Mononuclear cell (primary cell): Measurements from ENCODE around the gene MAGEB5. TPM values are rescaled to one million over a fixed set of nuclear protein-coding genes. Genes with fewer than 3 reads are reported as not detected.
"Not testable (repeated sequence)": the region's sequence is repeated elsewhere in the genome, so short reads cannot be mapped to it uniquely, and the experiment has no call there.

Experiments
- H3K27me3 ChIP-seq: 2 replicates; pipeline ENCODE4 v1.6.0; 2011; ENCODE audit warnings: low read length, control low read depth; ENCODE audit not compliant: insufficient read depth
- H3K4me1 ChIP-seq: 2 replicates; pipeline ENCODE4 v1.5.1; 2011; ENCODE audit warnings: mild to moderate bottlenecking, low read length, control low read depth; ENCODE audit not compliant: insufficient read depth
- H3K4me3 ChIP-seq: 2 replicates; pipeline ENCODE4 v1.5.1; 2011; ENCODE audit warnings: mild to moderate bottlenecking, low read length, moderate library complexity
- H3K9me3 ChIP-seq: 2 replicates; pipeline ENCODE4 v1.5.1; 2011; ENCODE audit warnings: low read depth, mild to moderate bottlenecking, control low read depth, low read length
- total RNA-seq: library from RNA; depleted of rRNA; stranded (reverse); fragments of >200 nt; gene quantifications from one replicate; pipeline ENCODE4 v1.2.3, GENCODE V29; 2012

Gene MAGEB5, protein sequence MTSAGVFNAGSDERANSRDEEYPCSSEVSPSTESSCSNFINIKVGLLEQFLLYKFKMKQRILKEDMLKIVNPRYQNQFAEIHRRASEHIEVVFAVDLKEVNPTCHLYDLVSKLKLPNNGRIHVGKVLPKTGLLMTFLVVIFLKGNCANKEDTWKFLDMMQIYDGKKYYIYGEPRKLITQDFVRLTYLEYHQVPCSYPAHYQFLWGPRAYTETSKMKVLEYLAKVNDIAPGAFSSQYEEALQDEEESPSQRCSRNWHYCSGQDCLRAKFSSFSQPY
- total RNA-seq = 0.21 TPM

DNA sequence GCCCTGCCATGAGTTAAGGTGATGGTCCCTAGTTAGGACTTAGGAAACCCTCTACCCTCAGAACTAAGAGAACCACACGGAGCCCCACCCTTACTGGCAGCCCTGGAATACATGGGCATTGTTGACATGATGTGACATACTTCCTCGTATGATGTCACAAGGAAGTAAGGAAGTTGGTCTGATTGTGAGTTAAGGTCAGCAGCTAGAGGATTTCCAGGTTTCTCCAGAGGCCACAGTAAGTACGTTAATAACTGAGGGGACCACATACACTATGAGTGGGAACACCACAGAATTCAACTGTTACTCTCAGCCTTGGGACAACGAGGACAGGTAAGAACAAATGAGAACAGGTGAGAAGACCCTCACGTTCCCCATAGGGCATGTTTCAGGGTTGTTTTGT, at the start of gene MAGEB5:
MAGEB5 (plus strand) TSS at position 301 of the 400 bp plus-strand sequence. CDS start 1,133 bp downstream, outside the sequence.
- Histone ChIP-seq H3K4me1 (no peaks in the 10 kb centered on the region), H3K9me3 (no peaks in the 10 kb centered on the region), H3K27me3 (no peaks in the 10 kb centered on the region), H3K4me3 (no peak within 1 kb of the TSS)

GRCh38 chrX:26192204-26192603, 23.8 kb upstream of the MAGEB5 start, which contains the start of gene MAGEB6:
MAGEB6 (plus strand) TSS chrX:26192440; CDS start chrX:26193847, 1,407 bp downstream.
- Histone ChIP-seq H3K27me3 (no peaks in the 10 kb centered on the region), H3K9me3 (no peaks in the 10 kb centered on the region), H3K4me1 (no peaks in the 10 kb centered on the region), H3K4me3 (no peak within 1 kb of the TSS)

GRCh38 chrX:26203561-26203960, 12.4 kb upstream of the MAGEB5 start:
- H3K9me3 ChIP-seq = no peaks in the 10 kb centered on the region
- no peaks in the 10 kb centered on the region for H3K4me1 ChIP-seq
- H3K27me3 ChIP-seq = no peaks in the 10 kb centered on the region
- H3K4me3 ChIP-seq = no peak overlapping the region

DNA sequence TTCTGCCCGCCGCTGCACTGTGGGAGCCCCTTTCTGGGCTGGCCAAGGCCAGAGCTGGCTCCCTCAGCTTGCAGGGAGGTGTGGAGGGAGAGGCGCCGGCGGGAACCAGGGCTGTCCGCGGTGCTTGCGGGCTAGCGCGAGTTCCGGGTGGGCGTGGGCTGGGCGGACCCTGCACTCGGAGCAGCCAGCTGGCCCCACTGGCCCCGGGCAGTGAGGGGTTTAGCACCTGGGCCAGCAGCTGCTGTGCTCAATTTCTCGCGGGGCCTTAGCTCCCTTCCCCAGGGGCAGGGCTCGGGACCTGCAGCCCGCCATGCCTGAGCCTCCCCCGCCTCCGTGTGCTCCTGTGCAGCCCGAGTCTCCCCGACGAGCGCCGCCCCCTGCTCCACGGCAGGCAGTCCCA, 11.3 kb upstream of the MAGEB5 start:
- H3K4me3 ChIP-seq, H3K27me3 ChIP-seq, H3K9me3 ChIP-seq, H3K4me1 ChIP-seq: not testable (repeated sequence)

DNA sequence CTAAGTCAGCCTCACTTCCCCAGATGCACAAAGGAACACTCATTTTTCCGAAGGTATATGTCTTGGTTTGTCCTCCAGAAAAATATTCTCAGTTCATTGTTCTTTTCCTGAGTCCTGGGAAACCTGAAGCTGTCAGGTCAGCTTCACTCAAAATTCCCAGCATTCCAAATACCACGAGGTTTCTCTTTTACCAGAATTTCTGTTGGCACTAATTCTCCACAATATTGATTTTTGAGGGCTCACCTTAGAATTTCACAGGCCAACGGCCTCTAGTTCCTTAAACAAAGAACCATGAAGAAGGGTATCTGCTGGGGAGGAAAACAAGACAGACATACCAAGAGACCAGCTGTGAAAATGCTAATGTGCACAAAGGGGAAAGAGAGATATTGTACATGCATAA, 8.0 kb upstream of the MAGEB5 start:
- Histone ChIP-seq H3K27me3 (no peaks in the 10 kb centered on the region), H3K4me1 (no peaks in the 10 kb centered on the region), H3K4me3 (no peak overlapping the region), H3K9me3 (no peaks in the 10 kb centered on the region)

DNA sequence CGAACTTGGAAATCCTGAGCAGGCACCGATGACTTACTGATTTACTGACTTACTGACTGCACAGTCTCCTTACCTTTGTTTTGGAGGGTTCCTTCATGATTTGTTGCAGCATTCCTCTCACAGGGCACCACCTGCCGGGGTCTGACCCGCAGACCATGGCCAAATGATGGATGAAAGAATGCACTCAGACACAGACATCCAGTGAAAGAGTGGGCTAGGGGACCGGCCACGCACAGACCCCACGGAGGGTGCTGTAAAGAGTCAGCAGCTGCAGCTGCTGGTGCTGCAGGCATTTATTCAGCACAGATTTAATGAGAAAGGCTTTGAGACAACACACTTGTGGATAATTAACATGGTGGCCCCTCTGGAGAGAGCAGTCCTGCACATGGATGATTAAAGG, 3.4 kb downstream of the MAGEB5 start:
- H3K9me3 ChIP-seq = no peaks in the 10 kb centered on the region
- no peak overlapping the region for H3K4me3 ChIP-seq
- H3K4me1 ChIP-seq = no peaks in the 10 kb centered on the region
- no peaks in the 10 kb centered on the region for H3K27me3 ChIP-seq

DNA sequence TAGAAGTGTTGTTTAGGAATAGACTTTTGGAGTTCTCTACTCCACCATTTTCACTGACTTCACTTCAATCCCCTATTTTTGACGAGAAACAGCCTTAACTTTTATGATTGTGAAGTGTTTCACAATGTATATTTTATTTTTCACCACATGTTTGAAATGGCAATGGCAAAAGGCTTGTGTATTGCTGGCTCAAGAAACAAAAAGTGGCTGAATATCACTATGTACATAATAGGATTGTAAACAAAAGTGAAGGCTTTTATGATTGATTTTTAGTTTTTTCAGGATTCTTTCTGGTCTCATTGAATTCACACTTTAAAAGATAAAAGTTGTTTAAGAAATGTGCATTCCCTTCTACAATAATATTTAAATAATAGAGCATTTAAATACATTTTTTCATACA, 18.2 kb downstream of the MAGEB5 start:
- H3K4me1 ChIP-seq = no peaks in the 10 kb centered on the region
- H3K4me3 ChIP-seq = no peak overlapping the region
- H3K9me3 ChIP-seq = no peaks in the 10 kb centered on the region

GRCh38 chrX:26253526-26253925, 37.6 kb downstream of the MAGEB5 start:
- H3K4me3 ChIP-seq = no peak overlapping the region
- H3K9me3 ChIP-seq = no peaks in the 10 kb centered on the region
- H3K4me1 ChIP-seq = no peaks in the 10 kb centered on the region
- H3K27me3 ChIP-seq = no peaks in the 10 kb centered on the region

More for the DNA sequence above, 18.2 kb downstream of the MAGEB5 start:
- no peaks in the 10 kb centered on the region for H3K27me3 ChIP-seq

DNA sequence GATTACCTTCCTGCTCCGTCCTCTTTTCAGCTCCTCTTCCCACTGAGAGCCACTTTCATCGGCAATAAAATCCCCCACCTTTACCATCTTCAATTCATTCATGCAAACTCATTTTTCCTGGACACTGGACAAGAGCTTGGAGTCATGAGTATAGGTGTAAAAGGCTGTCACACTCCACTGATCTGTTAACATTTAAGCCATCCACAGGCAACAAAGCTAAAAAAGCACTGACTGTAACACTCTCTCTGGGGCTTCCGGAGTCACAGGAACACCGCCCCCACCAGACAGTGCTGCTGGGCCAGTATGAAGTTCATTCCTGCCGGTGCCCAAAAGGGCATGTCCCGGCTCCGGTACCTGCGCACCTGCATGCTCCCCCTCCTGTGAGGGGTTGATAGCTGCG, 38.5 kb downstream of the MAGEB5 start:
- H3K4me1 ChIP-seq = no peaks in the 10 kb centered on the region
- no peaks in the 10 kb centered on the region for H3K27me3 ChIP-seq
- no peaks in the 10 kb centered on the region for H3K9me3 ChIP-seq
- H3K4me3 ChIP-seq = no peak overlapping the region

- Histone ChIP-seq H3K9me3 (no peaks in the 10 kb centered on the region), H3K4me3 (no peak overlapping the region), H3K27me3 (no peaks in the 10 kb centered on the region), H3K4me1 (no peaks in the 10 kb centered on the region)
Measured at GRCh38 chrX:26262121-26262523, 46.2 kb downstream of the MAGEB5 start.

Other genes with a start within 250 kb of the MAGEB5 start
- gene MAGEB18, start 77.8 kb upstream of the MAGEB5 start, total RNA-seq = not detected
- not detected for gene MAGEB6B, start 55.6 kb upstream of the MAGEB5 start, total RNA-seq
- gene MAGEB6, start 23.7 kb upstream of the MAGEB5 start, total RNA-seq = not detected